Neural cell (in vitro differentiated cells): Measurements from ENCODE around the gene ANKRD45. TPM values are rescaled to one million over a fixed set of nuclear protein-coding genes. Genes with fewer than 3 reads are reported as not detected.

Source experiments
- H2AFZ ChIP-seq: fragments of 200-600, 300-800 bp; sonication (generic), shearing (Covaris generic); 2 replicates; pipeline ENCODE4 v1.6.0; 2014; ENCODE audit warnings: low read depth, mild to moderate bottlenecking, antibody characterized with exemption, low read length, moderate library complexity
- H3F3A ChIP-seq: fragments of 200-600 bp; shearing (Covaris generic); 2 replicates; pipeline ENCODE4 v1.6.1; 2016; ENCODE audit warnings: mild to moderate bottlenecking, moderate library complexity, mixed read lengths, antibody characterized with exemption, low read length; ENCODE audit not compliant: insufficient read depth, poor library complexity, severe bottlenecking
- H3K27ac ChIP-seq: fragments of 200-600, 300-800 bp; sonication (generic), shearing (Covaris generic); 2 replicates; pipeline ENCODE4 v1.5.1; 2014; ENCODE audit warnings: mild to moderate bottlenecking, low read length, moderate library complexity
- H3K27me3 ChIP-seq: fragments of 300-800, 200-600 bp; sonication (generic), shearing (Covaris generic); 2 replicates; pipeline ENCODE4 v1.6.0; 2014; ENCODE audit warnings: mild to moderate bottlenecking, low read depth, low read length, moderate library complexity; ENCODE audit not compliant: insufficient read depth
- H3K36me3 ChIP-seq: fragments of 300-800, 200-600 bp; sonication (generic), shearing (Covaris generic); 2 replicates; pipeline ENCODE4 v1.5.1; 2014; ENCODE audit warnings: mild to moderate bottlenecking, antibody characterized with exemption, low read length, moderate library complexity; ENCODE audit not compliant: insufficient read depth
- H3K4me2 ChIP-seq: fragments of 300-800, 200-600 bp; sonication (generic), shearing (Covaris generic); 2 replicates; pipeline ENCODE4 v1.6.0; 2014; ENCODE audit warnings: mild to moderate bottlenecking, low read length
- H3K4me3 ChIP-seq: fragments of 300-800, 200-600 bp; sonication (generic), shearing (Covaris generic); 2 replicates; pipeline ENCODE4 v1.5.1; 2014; ENCODE audit warnings: mild to moderate bottlenecking, low read length, moderate library complexity
- H3K79me2 ChIP-seq: fragments of 200-600 bp; shearing (Covaris generic); replicated peaks from 2 replicates; pipeline ENCODE4 v1.6.0; 2014; ENCODE audit warnings: mild to moderate bottlenecking, low read length, moderate library complexity; ENCODE audit not compliant: insufficient read depth
- H3K9ac ChIP-seq: fragments of 300-800, 200-600 bp; sonication (generic), shearing (Covaris generic); 2 replicates; pipeline ENCODE4 v1.6.1; 2016; ENCODE audit warnings: mild to moderate bottlenecking, low read length, mixed read lengths
- H3K9me2 ChIP-seq: fragments of 200-600 bp; shearing (Covaris generic); 2 replicates; pipeline ENCODE4 v1.6.1; 2016; ENCODE audit warnings: mild to moderate bottlenecking, low read length, mixed read lengths; ENCODE audit not compliant: insufficient read depth
- H3K9me3 ChIP-seq: fragments of 200-600, 300-800 bp; sonication (generic), shearing (Covaris generic); 2 replicates; pipeline ENCODE4 v1.6.1; 2016; ENCODE audit warnings: mild to moderate bottlenecking, mixed run types, low read length, moderate library complexity, mixed read lengths
- H4K20me1 ChIP-seq: fragments of 200-600 bp; shearing (Covaris generic); 2 replicates; pipeline ENCODE4 v1.6.1; 2016; ENCODE audit warnings: mild to moderate bottlenecking, mixed run types; ENCODE audit not compliant: insufficient read depth
- CTCF ChIP-seq: fragments of 450-650 bp; IDR thresholded peaks from 2 replicates; pipeline ENCODE4 v1.5.1; 2014; ENCODE audit warnings: antibody characterized with exemption, mild to moderate bottlenecking, moderate library complexity; ENCODE audit not compliant: poor library complexity, severe bottlenecking
- EP300 ChIP-seq: fragments of 450-650 bp; conservative IDR thresholded peaks from 2 replicates; pipeline ENCODE4 v1.6.1; 2014; ENCODE audit warnings: antibody characterized with exemption, mild to moderate bottlenecking, moderate library complexity; ENCODE audit not compliant: poor library complexity, severe bottlenecking
- EZH2 ChIP-seq: fragments of 200-600, 300-800 bp; shearing (Covaris generic), sonication (generic); IDR thresholded peaks from 2 replicates; pipeline ENCODE4 v1.6.1; 2014; ENCODE audit warnings: antibody characterized with exemption, low read length, borderline replicate concordance, mild to moderate bottlenecking; ENCODE audit not compliant: insufficient read depth, poor library complexity, severe bottlenecking
- MXI1 ChIP-seq: fragments of 450-650 bp; conservative IDR thresholded peaks from 2 replicates; pipeline ENCODE4 v1.6.1; 2014; ENCODE audit warnings: antibody characterized with exemption, mild to moderate bottlenecking; ENCODE audit not compliant: poor library complexity, severe bottlenecking
- POLR2AphosphoS5 ChIP-seq: IDR thresholded peaks from 2 replicates; pipeline ENCODE4 v1.6.1; 2012
- RAD21 ChIP-seq: fragments of 450-650 bp; conservative IDR thresholded peaks from 2 replicates; pipeline ENCODE4 v1.6.1; 2014; ENCODE audit warnings: antibody characterized with exemption, mild to moderate bottlenecking, moderate library complexity
- REST ChIP-seq: IDR thresholded peaks from 2 replicates; pipeline ENCODE4 v1.6.1; 2012; ENCODE audit warnings: borderline replicate concordance
- SMC3 ChIP-seq: fragments of 450-650 bp; conservative IDR thresholded peaks from 2 replicates; pipeline ENCODE4 v1.6.1; 2014; ENCODE audit warnings: antibody characterized with exemption, mild to moderate bottlenecking, moderate library complexity; ENCODE audit not compliant: poor library complexity
- TAF1 ChIP-seq: IDR thresholded peaks from 2 replicates; pipeline ENCODE4 v1.6.1; 2012; ENCODE audit warnings: low read depth
- polyA plus RNA-seq: library from polyadenylated mRNA; depleted of rRNA; stranded (reverse); fragments of >200 nt; gene quantifications from 2 replicates; pipeline ENCODE4 v1.2.3, GENCODE V29; 2014

The ANKRD45 gene
- polyA plus RNA-seq, 1 donor from 2014 or later: 8.7 TPM

GRCh38 chr1:173580658-173581057 is 89.0 kb downstream of the ANKRD45 start:
- H4K20me1 ChIP-seq: no peaks in the 10 kb centered on the region
- H3K9me2 ChIP-seq: no peaks in the 10 kb centered on the region
- no peaks in the 10 kb centered on the region for H3K27me3 ChIP-seq
- no peak overlapping the region for H3K4me2 ChIP-seq
- no peak overlapping the region for H2AFZ ChIP-seq
- H3K9ac ChIP-seq: no peak overlapping the region
- TF ChIP-seq TAF1 (no peak), MXI1 (no peak), SMC3 (no peak), REST (no peak), CTCF (no peak), EP300 (no peak), POLR2AphosphoS5 (no peak), RAD21 (no peak), EZH2 (no peak)
- no peaks in the 10 kb centered on the region for H3K9me3 ChIP-seq
- no peak overlapping the region for H3K4me3 ChIP-seq
- H3K27ac ChIP-seq: no peak overlapping the region
- no peaks in the 10 kb centered on the region for H3K36me3 ChIP-seq
- H3F3A ChIP-seq: no peaks in the 10 kb centered on the region
- no peaks in the 10 kb centered on the region for H3K79me2 ChIP-seq

- H2AFZ ChIP-seq: no peak overlapping the region
- H3K27ac ChIP-seq: no peak overlapping the region
- no peaks in the 10 kb centered on the region for H3K79me2 ChIP-seq
- H3K36me3 ChIP-seq: no peaks in the 10 kb centered on the region
- H3K4me3 ChIP-seq: no peak overlapping the region
- H3K9me3 ChIP-seq: no peaks in the 10 kb centered on the region
- no peaks in the 10 kb centered on the region for H3F3A ChIP-seq
- H3K27me3 ChIP-seq: no peaks in the 10 kb centered on the region
- no peaks in the 10 kb centered on the region for H3K9me2 ChIP-seq
- H4K20me1 ChIP-seq: no peaks in the 10 kb centered on the region
- H3K4me2 ChIP-seq: no peak overlapping the region
- no peak overlapping the region for H3K9ac ChIP-seq
- no peak for TF ChIP-seq SMC3
- TF ChIP-seq MXI1: no peak
- no peak for TF ChIP-seq RAD21
- TF ChIP-seq EZH2: no peak
- TF ChIP-seq TAF1: no peak
- no peak for TF ChIP-seq POLR2AphosphoS5
- TF ChIP-seq CTCF: no peak
- TF ChIP-seq EP300: no peak
- TF ChIP-seq REST: no peak
Observed at GRCh38 chr1:173580071-173580470, 89.6 kb downstream of the ANKRD45 start.
